Adrenal gland (tissue), 5 donors: ENCODE measurements around the gene MEX3A.

Experiments used
- CTCF ChIP-seq, 6 experiments: fragments of 450-650 bp in 4 of 6; fragments of 200-600 bp in 2 of 6; sonication (generic) in 1 of 6; IDR thresholded peaks; 1 replicate in 5 of 6; 2 replicates in 1 of 6; pipeline versions ENCODE4 v1.5.1 to v1.8.0; 2016 to 2021; ENCODE audit warnings: antibody characterized with exemption in 6 of 6, mild to moderate bottlenecking in 2 of 6, moderate library complexity in 1 of 6
- POLR2A ChIP-seq, 2 donors: fragments of 450-650 bp; IDR thresholded peaks; one replicate each; pipeline ENCODE4 v1.6.1; 2017; ENCODE audit warnings: antibody characterized with exemption in 2 of 2, mild to moderate bottlenecking in 2 of 2, moderate library complexity in 1 of 2
- donor health status: DM: no; HTN: no; CAD: no.

- TF ChIP-seq CTCF (IDR thresholded peaks at IDR 0.05) (no peak), POLR2A (IDR thresholded peaks at IDR 0.05) (no peak)
These were observed 8.5 kb downstream of the MEX3A start for GRCh38 chr1:156073740-156074139.
